GM12865 (cell line): ENCODE measurements around the gene MZB1.
A peak's percentile ranks its signal among the peaks of the same experiment; 100 is the strongest.

Experiments used
- DNase-seq: peaks from one replicate; pipeline ENCODE4 v3.0.0; 2010; ENCODE audit warnings: low read depth
- H3K4me3 ChIP-seq: 2 replicates; pipeline ENCODE4 v1.5.1; 2011; ENCODE audit warnings: mild to moderate bottlenecking, low read depth, low read length, control low read depth
- TF ChIP-seq, protein P1 (sequence below): IDR thresholded peaks from 2 replicates; pipeline ENCODE4 v1.5.1; 2011; ENCODE audit warnings: low read length, control low read depth, low read depth, inconsistent platforms; ENCODE audit not compliant: insufficient read depth; ENCODE audit errors: missing control alignments

MZB1 gene

GRCh38 chr5:139341689-139342422, 47.9 kb downstream of the MZB1 start, which contains the start of gene PAIP2:
TSS of gene PAIP2 (plus strand) at chr5:139341854. CDS start at chr5:139363785, 21,931 bp downstream.
- TF ChIP-seq, protein P1, sequence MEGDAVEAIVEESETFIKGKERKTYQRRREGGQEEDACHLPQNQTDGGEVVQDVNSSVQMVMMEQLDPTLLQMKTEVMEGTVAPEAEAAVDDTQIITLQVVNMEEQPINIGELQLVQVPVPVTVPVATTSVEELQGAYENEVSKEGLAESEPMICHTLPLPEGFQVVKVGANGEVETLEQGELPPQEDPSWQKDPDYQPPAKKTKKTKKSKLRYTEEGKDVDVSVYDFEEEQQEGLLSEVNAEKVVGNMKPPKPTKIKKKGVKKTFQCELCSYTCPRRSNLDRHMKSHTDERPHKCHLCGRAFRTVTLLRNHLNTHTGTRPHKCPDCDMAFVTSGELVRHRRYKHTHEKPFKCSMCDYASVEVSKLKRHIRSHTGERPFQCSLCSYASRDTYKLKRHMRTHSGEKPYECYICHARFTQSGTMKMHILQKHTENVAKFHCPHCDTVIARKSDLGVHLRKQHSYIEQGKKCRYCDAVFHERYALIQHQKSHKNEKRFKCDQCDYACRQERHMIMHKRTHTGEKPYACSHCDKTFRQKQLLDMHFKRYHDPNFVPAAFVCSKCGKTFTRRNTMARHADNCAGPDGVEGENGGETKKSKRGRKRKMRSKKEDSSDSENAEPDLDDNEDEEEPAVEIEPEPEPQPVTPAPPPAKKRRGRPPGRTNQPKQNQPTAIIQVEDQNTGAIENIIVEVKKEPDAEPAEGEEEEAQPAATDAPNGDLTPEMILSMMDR = peak; percentile 82
- DNase-seq = peak; percentile 98
- peak within 1 kb of the TSS; percentile 87 for H3K4me3 ChIP-seq

DNA sequence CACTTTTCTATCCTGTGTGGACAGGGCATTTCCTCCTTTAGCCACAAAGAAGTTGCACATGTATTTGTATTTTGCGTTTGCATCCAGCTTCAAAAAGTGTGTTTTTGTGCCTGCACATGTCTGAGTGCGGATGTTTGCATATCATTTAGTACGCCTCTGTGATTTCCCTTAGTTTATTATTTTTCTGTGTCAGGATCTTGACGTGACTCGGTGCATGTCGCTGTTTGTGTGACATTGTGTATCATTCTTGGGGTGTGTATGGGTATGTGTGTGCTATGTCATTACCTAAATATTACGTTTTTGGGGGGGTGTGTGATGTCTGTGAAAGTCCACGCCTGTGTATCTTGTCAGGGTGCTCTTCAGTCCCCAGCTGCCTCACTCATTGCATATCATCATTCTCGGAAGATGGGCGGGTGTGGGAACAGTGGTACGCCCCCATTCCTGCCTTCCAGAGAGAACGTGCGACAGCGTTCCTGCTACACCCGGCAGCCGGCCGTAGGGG, 48.5 kb downstream of the MZB1 start:
- H3K4me3 ChIP-seq = peak overlapping the region; percentile 87
- no peak for DNase-seq
- TF ChIP-seq, protein P1 = no peak

DNA sequence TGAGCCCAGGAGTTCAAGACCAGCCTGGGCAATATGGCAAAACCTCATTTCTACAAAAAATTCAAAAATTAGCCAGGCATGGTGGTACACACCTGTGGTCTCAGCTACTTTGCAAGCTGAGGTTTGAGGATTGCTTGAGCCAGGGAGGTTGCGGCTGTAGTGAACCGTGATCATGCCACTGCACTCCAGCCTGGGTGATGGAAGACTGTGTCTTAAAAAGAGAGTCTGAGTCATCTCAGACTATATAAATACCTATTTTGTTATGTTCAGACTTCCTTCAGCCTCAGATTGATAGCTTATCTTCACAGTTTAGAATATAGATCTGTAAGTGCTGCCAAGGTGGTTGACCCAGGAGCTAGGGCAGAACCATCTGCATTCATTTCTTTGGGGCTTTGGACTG, 49.7 kb downstream of the MZB1 start:
- TF ChIP-seq, protein P1 = no peak
- DNase-seq = no peak
- H3K4me3 ChIP-seq = no peak overlapping the region
